Naive B cell (primary cell): Measurements from ENCODE around the gene RBMX. TPM values are rescaled to one million over a fixed set of nuclear protein-coding genes. Genes with fewer than 3 reads are reported as not detected.
"Not testable (repeated sequence)": the region's sequence is repeated elsewhere in the genome, so short reads cannot be mapped to it uniquely, and the experiment has no call there.

Source experiments
- ATAC-seq, 2 donors: fragments of 150-1000 bp; cut with Tn5 transposase; 2 replicates each; pipeline ENCODE4 v1.10.0; 2021; ENCODE audit warnings: low read depth in 2 of 2, mild to moderate bottlenecking in 2 of 2, moderate library complexity in 2 of 2
- DNase-seq: peaks from one replicate; pipeline ENCODE4 v3.0.0; 2022
- H3K27ac Mint-ChIP-seq, 6 donors: one replicate each; pipeline ENCODE4 v1.8.0; 2020 to 2022; ENCODE audit warnings: mild to moderate bottlenecking in 6 of 6, mixed read lengths in 6 of 6, moderate library complexity in 5 of 6, inconsistent platforms in 2 of 6
- H3K27me3 Mint-ChIP-seq, 3 donors: one replicate each; pipeline ENCODE4 v1.8.0; 2021 to 2022; ENCODE audit warnings: mixed read lengths in 3 of 3, mild to moderate bottlenecking in 1 of 3
- H3K36me3 Mint-ChIP-seq, 2 donors: one replicate each; pipeline ENCODE4 v1.8.0; 2020 to 2022; ENCODE audit warnings: mixed read lengths in 2 of 2, inconsistent platforms in 1 of 2, mild to moderate bottlenecking in 1 of 2
- H3K4me1 Mint-ChIP-seq, 3 donors: one replicate each; pipeline ENCODE4 v1.8.0; 2020 to 2022; ENCODE audit warnings: mixed read lengths in 3 of 3, inconsistent platforms in 1 of 3, mild to moderate bottlenecking in 1 of 3, moderate library complexity in 1 of 3
- H3K4me3 Mint-ChIP-seq, 8 donors: one replicate each; pipeline ENCODE4 v1.8.0; 2020 to 2022; ENCODE audit warnings: mild to moderate bottlenecking in 8 of 8, mixed read lengths in 8 of 8, moderate library complexity in 8 of 8, inconsistent platforms in 2 of 8
- H3K9me3 Mint-ChIP-seq, 7 donors: one replicate each; pipeline ENCODE4 v1.8.0; 2020 to 2022; ENCODE audit warnings: mixed read lengths in 7 of 7, mild to moderate bottlenecking in 5 of 7, inconsistent platforms in 2 of 7, moderate library complexity in 1 of 7
- polyA plus RNA-seq, 6 donors: library from polyadenylated mRNA; unstranded; fragments of 300-500 nt; fragmentation: Illumina TruSeq; gene quantifications; one replicate each; pipeline ENCODE4 v1.2.3, GENCODE V29; 2021; ENCODE audit warnings: low read depth in 6 of 6

Gene RBMX
- polyA plus RNA-seq = 100 to 1,000 TPM; 168 to 253 (median 209) TPM

GRCh38 chrX:136880452-136881013 is at the start of gene RBMX:
TSS of gene RBMX (minus strand) at chrX:136880725. CDS start at chrX:136879427, 1,298 bp downstream.
- H3K9me3 Mint-ChIP-seq = no peaks in the 10 kb centered on the region
- peak within 1 kb of the TSS; percentile 97 to 99 (median 98) for H3K27ac Mint-ChIP-seq
- peaks cover 0 to 12% (median 0%) of the 10 kb centered on the region in 3 donors for H3K4me1 Mint-ChIP-seq
- no peaks in the 10 kb centered on the region for H3K27me3 Mint-ChIP-seq
- peak within 1 kb of the TSS; percentile 89 to 100 (median 98) for H3K4me3 Mint-ChIP-seq
- H3K36me3 Mint-ChIP-seq = no peaks in the 10 kb centered on the region
- ATAC-seq (peak; percentile 88 to 89), DNase-seq (peak; percentile 85)

- not testable (repeated sequence) for H3K36me3 Mint-ChIP-seq, ATAC-seq, DNase-seq, H3K4me3 Mint-ChIP-seq, H3K9me3 Mint-ChIP-seq, H3K27me3 Mint-ChIP-seq, H3K27ac Mint-ChIP-seq, H3K4me1 Mint-ChIP-seq
Measured at GRCh38 chrX:136921438-136921837, 40.9 kb upstream of the RBMX start.

- Mint-ChIP-seq H3K9me3 (peaks cover 0 to 5% (median 0%) of the 10 kb centered on the region in 7 donors), H3K27ac (no peak overlapping the region)
Measured at GRCh38 chrX:136920001-136920400, 39.5 kb upstream of the RBMX start.

GRCh38 chrX:136916827-136917226 is 36.3 kb upstream of the RBMX start:
- Mint-ChIP-seq H3K27me3 (no peaks in the 10 kb centered on the region), H3K4me1 (no peaks in the 10 kb centered on the region), H3K9me3 (no peaks in the 10 kb centered on the region), H3K36me3 (no peaks in the 10 kb centered on the region), H3K27ac (no peak overlapping the region), H3K4me3 (peak overlapping the region in 1 of 8 donors; percentile 51)
- ATAC-seq (no peak), DNase-seq (no peak)

More at GRCh38 chrX:136920001-136920400, 39.5 kb upstream of the RBMX start:
- Mint-ChIP-seq H3K4me1 (peaks cover 0 to 1% (median 0%) of the 10 kb centered on the region in 3 donors), H3K4me3 (no peak overlapping the region), H3K36me3 (peaks cover 6% of the 10 kb centered on the region in 2 donors), H3K27me3 (no peaks in the 10 kb centered on the region)
- ATAC-seq (no peak), DNase-seq (no peak)

- peaks cover 6 to 10% (median 10%) of the 10 kb centered on the region in 3 donors for H3K4me1 Mint-ChIP-seq
- not testable (repeated sequence) for H3K27ac Mint-ChIP-seq, H3K9me3 Mint-ChIP-seq, H3K36me3 Mint-ChIP-seq, DNase-seq, H3K27me3 Mint-ChIP-seq, ATAC-seq
- peak overlapping the region in 4 of 8 donors; percentile 22 to 98 (median 56) for H3K4me3 Mint-ChIP-seq
Measured at GRCh38 chrX:136911661-136912060, 31.1 kb upstream of the RBMX start.

- Mint-ChIP-seq H3K9me3 (no peaks in the 10 kb centered on the region), H3K27me3 (no peaks in the 10 kb centered on the region), H3K4me1 (peaks cover 6 to 10% (median 10%) of the 10 kb centered on the region in 3 donors), H3K27ac (peak overlapping the region in 1 of 6 donors; percentile 85), H3K4me3 (peak overlapping the region in 3 of 8 donors; percentile 49 to 98 (median 63)), H3K36me3 (no peaks in the 10 kb centered on the region)
- DNase-seq (no peak), ATAC-seq (no peak)
Measured at GRCh38 chrX:136911253-136911652, 30.7 kb upstream of the RBMX start.

- DNase-seq (no peak), ATAC-seq (no peak)
- Mint-ChIP-seq H3K36me3 (no peaks in the 10 kb centered on the region), H3K27ac (peak overlapping the region in 4 of 6 donors; percentile 6 to 97 (median 52)), H3K27me3 (no peaks in the 10 kb centered on the region), H3K4me3 (peak overlapping the region; percentile 95 to 98 (median 96)), H3K4me1 (peaks cover 6 to 10% (median 10%) of the 10 kb centered on the region in 3 donors), H3K9me3 (no peaks in the 10 kb centered on the region)
Measured at GRCh38 chrX:136910565-136911035, 30.1 kb upstream of the RBMX start.

GRCh38 chrX:136909706-136910564 is 29.4 kb upstream of the RBMX start:
- Mint-ChIP-seq H3K27me3 (no peaks in the 10 kb centered on the region), H3K4me3 (peak overlapping the region; percentile 95 to 98 (median 96)), H3K4me1 (peaks cover 6 to 10% (median 10%) of the 10 kb centered on the region in 3 donors), H3K36me3 (no peaks in the 10 kb centered on the region), H3K27ac (peak overlapping the region; percentile 28 to 97 (median 92)), H3K9me3 (no peaks in the 10 kb centered on the region)
- peak; percentile 39 for DNase-seq
- ATAC-seq = peak; percentile 50 to 54

GRCh38 chrX:136909119-136909705 is 28.7 kb upstream of the RBMX start:
- ATAC-seq (peak; percentile 81 to 82), DNase-seq (peak; percentile 70)
- Mint-ChIP-seq H3K4me3 (peak overlapping the region; percentile 95 to 98 (median 96)), H3K27me3 (no peaks in the 10 kb centered on the region), H3K4me1 (peaks cover 6 to 10% (median 10%) of the 10 kb centered on the region in 3 donors), H3K27ac (peak overlapping the region; percentile 86 to 97 (median 90)), H3K36me3 (no peaks in the 10 kb centered on the region), H3K9me3 (no peaks in the 10 kb centered on the region)

- H3K9me3 Mint-ChIP-seq = no peaks in the 10 kb centered on the region
- ATAC-seq (no peak), DNase-seq (no peak)
- peaks cover 6 to 10% (median 10%) of the 10 kb centered on the region in 3 donors for H3K4me1 Mint-ChIP-seq
- no peaks in the 10 kb centered on the region for H3K36me3 Mint-ChIP-seq
- peak overlapping the region in 1 of 8 donors; percentile 68 for H3K4me3 Mint-ChIP-seq
- H3K27ac Mint-ChIP-seq = no peak overlapping the region
- no peaks in the 10 kb centered on the region for H3K27me3 Mint-ChIP-seq
Measured at GRCh38 chrX:136907621-136908020, 27.1 kb upstream of the RBMX start.

GRCh38 chrX:136906921-136907510 is 26.5 kb upstream of the RBMX start:
- DNase-seq (no peak), ATAC-seq (no peak)
- no peaks in the 10 kb centered on the region for H3K36me3 Mint-ChIP-seq
- H3K27ac Mint-ChIP-seq = no peak overlapping the region
- peaks cover 6 to 10% (median 10%) of the 10 kb centered on the region in 3 donors for H3K4me1 Mint-ChIP-seq
- H3K4me3 Mint-ChIP-seq = no peak overlapping the region
- no peaks in the 10 kb centered on the region for H3K9me3 Mint-ChIP-seq
- no peaks in the 10 kb centered on the region for H3K27me3 Mint-ChIP-seq

GRCh38 chrX:136904067-136904466 is 23.5 kb upstream of the RBMX start:
- not testable (repeated sequence) for H3K4me1 Mint-ChIP-seq, ATAC-seq, H3K36me3 Mint-ChIP-seq, H3K27me3 Mint-ChIP-seq, H3K9me3 Mint-ChIP-seq, DNase-seq, H3K27ac Mint-ChIP-seq
- peak overlapping the region in 1 of 8 donors; percentile 3 for H3K4me3 Mint-ChIP-seq

GRCh38 chrX:136900071-136900470 is 19.5 kb upstream of the RBMX start:
- not testable (repeated sequence) for H3K27me3 Mint-ChIP-seq, ATAC-seq

More at GRCh38 chrX:136900071-136900470, 19.5 kb upstream of the RBMX start:
- not testable (repeated sequence) for H3K27ac Mint-ChIP-seq, DNase-seq, H3K36me3 Mint-ChIP-seq, H3K4me3 Mint-ChIP-seq, H3K9me3 Mint-ChIP-seq, H3K4me1 Mint-ChIP-seq
